ENCODE measurements around the gene BCLAF3. TPM values are rescaled to one million over a fixed set of nuclear protein-coding genes. Genes with fewer than 3 reads are reported as not detected.

Gene BCLAF3
- total and polyA plus RNA-seq, 2 donors (not counting 3 experiments of a cell fraction or from before 2014, with no cell fraction given), result 5.0 to 5.1 TPM

DNA sequence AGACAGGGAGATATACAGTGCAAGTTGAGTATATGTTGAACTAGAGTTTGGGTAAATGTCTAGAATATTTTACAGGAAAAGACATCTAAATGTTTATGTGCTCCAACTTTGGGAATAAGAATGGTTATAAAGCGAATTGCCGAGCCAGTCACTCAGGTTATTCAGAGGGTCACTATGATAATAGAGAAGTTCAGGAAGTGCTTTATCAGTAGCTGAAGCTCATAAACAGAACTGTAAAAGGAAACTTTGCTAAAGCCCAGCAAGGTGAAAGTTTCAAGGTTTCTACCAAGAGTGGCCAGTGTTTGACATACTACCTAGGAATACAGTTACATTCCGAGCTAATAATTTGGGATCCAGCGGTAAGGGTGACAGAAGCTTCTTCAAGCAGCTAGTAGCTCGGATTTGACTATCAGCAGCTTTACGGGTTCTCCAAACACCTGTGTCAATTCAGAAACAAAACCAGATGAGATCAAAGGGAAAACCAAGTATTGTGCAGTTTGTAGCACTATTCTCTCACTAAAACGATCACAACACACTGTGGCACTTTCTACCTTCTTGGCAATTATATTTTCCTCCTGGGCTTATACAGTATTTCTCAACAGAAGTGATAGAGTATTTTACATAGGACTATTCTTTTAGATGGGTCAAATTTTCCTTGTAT lies 17.2 kb upstream of the BCLAF3 start:
- intact Hi-C loops (cut with micrococcal nuclease) (no loop called here), dilution Hi-C loops (cut with MboI; ENCODE audit: extremely low pct_ligation_motif_present, low sequenced_read_pairs) (no loop called here)
- POLR2A ChIA-PET, result no interaction called here
- no peak overlapping the region for H2AFZ ChIP-seq (ENCODE audit: low read depth, low read length)
- DNase-seq (ENCODE audit: low read depth, low spot score), result no peak
- no peaks in the 10 kb centered on the region for H3K79me2 ChIP-seq (ENCODE audit: control insufficient read depth, insufficient read depth, low read length)
- no peaks in the 10 kb centered on the region for H4K20me1 ChIP-seq (replicated peaks; ENCODE audit: control insufficient read depth, extremely low read depth, insufficient read depth, low read length)
- no peak overlapping the region for H3K9ac ChIP-seq (replicated peaks; ENCODE audit: extremely low read depth, insufficient read depth, low read length)
- no peaks in the 10 kb centered on the region for H3K27me3 ChIP-seq (ENCODE audit: control insufficient read depth in 2 of 2, insufficient read depth in 2 of 2, low read length in 2 of 2)
- no peak overlapping the region for H3K4me3 ChIP-seq (replicated peaks in 1 of 3; ENCODE audit: insufficient read depth in 1 of 3, low read depth in 1 of 3, low read length in 3 of 3)
- no peak overlapping the region for H3K4me2 ChIP-seq (ENCODE audit: insufficient read depth, low read length)
- CTCF ChIA-PET, result no interaction called here
- BruUV-seq (replicated peaks), result no TSS peak
- H3K4me1 ChIP-seq (ENCODE audit: control insufficient read depth, extremely low read depth, insufficient read depth, low read length), result no peaks in the 10 kb centered on the region
- no peaks in the 10 kb centered on the region for H3K36me3 ChIP-seq (ENCODE audit: control insufficient read depth in 2 of 2, extremely low read depth in 1 of 2, insufficient read depth in 2 of 2, low read length in 2 of 2)
- H3K27ac ChIP-seq (ENCODE audit: insufficient read depth, low read depth, low read length), result no peak overlapping the region
- TF ChIP-seq POLR2AphosphoS5 (IDR thresholded peaks at IDR 0.05; ENCODE audit: insufficient read depth, low read depth, low read length) (no peak), EZH2 (IDR thresholded peaks at IDR 0.05; ENCODE audit: borderline replicate concordance, low read depth, low read length, severe bottlenecking) (no peak), POLR2A (IDR thresholded peaks at IDR 0.05; ENCODE audit: low read depth, low read length) (no peak), CTCF (IDR thresholded peaks at IDR 0.05; ENCODE audit: extremely low read depth in 1 of 2, insufficient read depth in 1 of 2, low read depth in 1 of 2, low read length in 2 of 2) (no peak), JUN (IDR thresholded peaks at IDR 0.05; ENCODE audit: borderline replicate concordance, insufficient read depth, insufficient read length, low read depth) (no peak), MYC (IDR thresholded peaks at IDR 0.05; ENCODE audit: low read depth, low read length) (no peak), FOS (IDR thresholded peaks at IDR 0.05; ENCODE audit: borderline replicate concordance, insufficient read depth, low read length) (no peak), GATA2 (IDR thresholded peaks at IDR 0.05; ENCODE audit: insufficient read depth, insufficient read length, low read depth, low read length) (no peak)
- TF ChIP-seq, protein P1, sequence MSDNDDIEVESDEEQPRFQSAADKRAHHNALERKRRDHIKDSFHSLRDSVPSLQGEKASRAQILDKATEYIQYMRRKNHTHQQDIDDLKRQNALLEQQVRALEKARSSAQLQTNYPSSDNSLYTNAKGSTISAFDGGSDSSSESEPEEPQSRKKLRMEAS (IDR thresholded peaks at IDR 0.05; ENCODE audit: insufficient read depth, insufficient read length), result no peak
- no peaks in the 10 kb centered on the region for H3K9me1 ChIP-seq (replicated peaks; ENCODE audit: control insufficient read depth, extremely low read depth, insufficient read depth, low read length)
- H3K9me3 ChIP-seq (replicated peaks; ENCODE audit: control insufficient read depth, insufficient read depth, low read length), result no peaks in the 10 kb centered on the region
- FAIRE-seq, result no peak
